B cell (primary cell): ENCODE data around the gene DNAJC1.

Experiments used
- CTCF ChIP-seq: fragments of 200-600 bp; IDR thresholded peaks from one replicate; pipeline ENCODE4 v1.8.0; 2022; ENCODE audit warnings: antibody characterized with exemption, mild to moderate bottlenecking
- EZH2 ChIP-seq: IDR thresholded peaks from 2 replicates; pipeline ENCODE4 v1.6.1; 2012; ENCODE audit warnings: borderline replicate concordance, low read depth, mild to moderate bottlenecking, moderate library complexity, low read length; ENCODE audit not compliant: insufficient read depth, poor library complexity, severe bottlenecking

DNA sequence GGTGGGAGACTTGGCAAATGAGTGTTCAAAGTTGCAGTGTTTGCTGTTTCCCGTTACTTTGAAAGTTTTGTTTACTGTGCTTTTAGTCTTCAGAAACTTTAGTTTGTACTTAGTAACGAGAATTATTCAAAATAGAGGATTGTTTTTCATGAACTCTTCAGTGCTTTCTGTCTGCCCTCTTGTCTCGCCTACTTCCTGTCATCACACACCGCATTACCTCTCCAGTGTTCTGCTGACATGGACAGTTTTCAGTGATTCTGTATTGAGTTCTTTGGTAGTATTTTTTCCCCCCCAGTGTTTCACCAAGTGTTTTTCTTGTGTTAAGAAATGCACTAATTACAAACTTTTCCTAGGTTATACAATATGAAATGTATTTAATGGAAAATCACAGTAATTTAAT, 262.5 kb downstream of the DNAJC1 start:
- TF ChIP-seq CTCF (no peak), EZH2 (no peak)
